ENCODE data around the gene GNAL. TPM values are rescaled to one million over a fixed set of nuclear protein-coding genes. Genes with fewer than 3 reads are reported as not detected.

The GNAL gene
- total RNA-seq, 1 experiment from 2014 or later: 4.6 TPM

GRCh38 chr18:11676386-11676785 is 12.7 kb upstream of the GNAL start:
- ChIA-PET RAD21 (ENCODE audit: low non-redundant PET in 1 of 2, low total read pairs in 2 of 2, uncharacterized antibody in 2 of 2, unreplicated experiment in 2 of 2) (no interaction called here), POLR2A (no interaction called here), CTCF (interaction anchor here (0.7 kb wide), 1 partner anchor 21 kb away, joined by 3 read pairs; no protein-coding TSS in a partner anchor)
- no TSS peak for BruUV-seq (replicated peaks)
- DNase-seq (ENCODE audit: low read depth, low spot score): no peak
- Histone ChIP-seq H2AFZ (ENCODE audit: low read depth, low read length, poor library complexity, severe bottlenecking) (no peak overlapping the region), H3K9me2 (ENCODE audit: insufficient read depth) (no peaks in the 10 kb centered on the region), H3K36me3 (ENCODE audit: control insufficient read depth in 1 of 2, insufficient read depth in 2 of 2, low read length in 2 of 2) (no peaks in the 10 kb centered on the region), H3K4me3 (replicated peaks in 1 of 2; ENCODE audit: low read depth in 1 of 2, low read length in 2 of 2) (no peak overlapping the region), H3K27me3 (ENCODE audit: insufficient read depth, low read length) (no peaks in the 10 kb centered on the region; the same call in 1 of the 2 replicates), H3K4me1 (ENCODE audit: control insufficient read depth in 1 of 2, insufficient read depth in 2 of 2, low read length in 2 of 2) (peaks cover 0 to 5% of the 10 kb centered on the region in 2 experiments; a peak in 1 of 4 replicates), H4K20me1 (ENCODE audit: insufficient read depth) (no peaks in the 10 kb centered on the region), H3K9me3 (ENCODE audit: control insufficient read depth in 1 of 2, insufficient read depth in 1 of 2, low read depth in 1 of 2, low read length in 2 of 2) (no peaks in the 10 kb centered on the region), H3K4me2 (ENCODE audit: low read length) (no peak overlapping the region), H3K79me2 (ENCODE audit: insufficient read depth, low read length) (no peaks in the 10 kb centered on the region), H3K27ac (ENCODE audit: low read depth, low read length) (no peak overlapping the region), H3K9ac (ENCODE audit: low read length) (no peak overlapping the region)
- ATAC-seq: no peak
- intact Hi-C loops (cut with micrococcal nuclease): no loop called here
- no peak for TF ChIP-seq ZNF274 (IDR thresholded peaks at IDR 0.05; ENCODE audit: low read depth, low read length)
- TF ChIP-seq POLR2A (IDR thresholded peaks at IDR 0.05; ENCODE audit: borderline replicate concordance, extremely low read depth, insufficient read depth, insufficient read length): no peak
- TF ChIP-seq CTCF (IDR thresholded peaks at IDR 0.05 in 2 of 3, conservative IDR thresholded peaks at IDR 0.05 in 1 of 3; ENCODE audit: borderline replicate concordance in 1 of 3, insufficient read depth in 1 of 3, low read depth in 2 of 3, low read length in 2 of 3): no peak
- TF ChIP-seq EZH2phosphoT487 (IDR thresholded peaks at IDR 0.05; ENCODE audit: borderline replicate concordance): no peak
- no peak for TF ChIP-seq SIN3A (IDR thresholded peaks at IDR 0.05; ENCODE audit: low read depth)
- no peak for TF ChIP-seq RAD21 (IDR thresholded peaks at IDR 0.05; ENCODE audit: low read depth)
- TF ChIP-seq FOSL1 (IDR thresholded peaks at IDR 0.05; ENCODE audit: low read depth): no peak
- TF ChIP-seq ZBTB33 (IDR thresholded peaks at IDR 0.05; ENCODE audit: extremely low read depth, insufficient replicate concordance, low read length): no peak
- no peak for TF ChIP-seq JUND (IDR thresholded peaks at IDR 0.05)
- no peak for TF ChIP-seq EZH2 (IDR thresholded peaks at IDR 0.05)
- TF ChIP-seq CBX3 (IDR thresholded peaks at IDR 0.05; ENCODE audit: low read depth): no peak
- no peak for TF ChIP-seq ELF1 (IDR thresholded peaks at IDR 0.05; ENCODE audit: borderline replicate concordance, low read depth)
- TF ChIP-seq POLR2AphosphoS5 (IDR thresholded peaks at IDR 0.05; ENCODE audit: low read depth, low read length): no peak
- TF ChIP-seq TCF7L2 (IDR thresholded peaks at IDR 0.05; ENCODE audit: borderline replicate concordance, extremely low read depth, insufficient read depth, insufficient read length): no peak

Data from HCT116 (cell line).